Gastroesophageal sphincter (tissue), 3 donors: ENCODE results near the gene PDE10A.

Experiments
- CTCF ChIP-seq, 4 experiments: fragments of 200-600 bp in 2 of 4; fragments of 450-650 bp in 2 of 4; sonication (generic) in 1 of 4; IDR thresholded peaks; one replicate each; pipeline ENCODE4 v1.5.1; 2017 to 2019; ENCODE audit warnings: antibody characterized with exemption in 4 of 4, mild to moderate bottlenecking in 2 of 4, moderate library complexity in 2 of 4
- POLR2AphosphoS5 ChIP-seq: sonication (generic); formaldehyde crosslinking; IDR thresholded peaks from one replicate; pipeline ENCODE4 v1.6.1; 2017; ENCODE audit warnings: antibody characterized with exemption

- TF ChIP-seq CTCF (IDR thresholded peaks at IDR 0.05), result no peak
- no peak for TF ChIP-seq POLR2AphosphoS5
Observed at GRCh38 chr6:165662041-165662748, 846 bp downstream of the PDE10A start.
